Subcutaneous adipose tissue (tissue), 4 donors: ENCODE measurements around the gene PCNX2. TPM values are rescaled to one million over a fixed set of nuclear protein-coding genes. Genes with fewer than 3 reads are reported as not detected.

Experiments used
- CTCF ChIP-seq: fragments of 450-650 bp; IDR thresholded peaks from one replicate; pipeline ENCODE4 v1.5.1; 2016; ENCODE audit warnings: low read depth, mild to moderate bottlenecking, control low read depth, antibody characterized with exemption, moderate library complexity
- total RNA-seq, 4 donors: library from RNA; depleted of rRNA; stranded (reverse); fragments of >200 nt; gene quantifications; one replicate each; pipeline ENCODE4 v1.1.0, GENCODE V29; 2016

PCNX2 gene
- total RNA-seq, 4 donors from 2014 or later: 13.0 to 33.1 (median 18.4) TPM

- TF ChIP-seq CTCF: no peak
Measured at GRCh38 chr1:233293556-233294446, 1.7 kb downstream of the PCNX2 start.

- TF ChIP-seq CTCF: no peak
Measured at GRCh38 chr1:233290396-233291034, 5.0 kb downstream of the PCNX2 start.

GRCh38 chr1:233289676-233290075, 5.8 kb downstream of the PCNX2 start:
- TF ChIP-seq CTCF: no peak

GRCh38 chr1:233282582-233282886, 13.0 kb downstream of the PCNX2 start:
- TF ChIP-seq CTCF: no peak

- no peak for TF ChIP-seq CTCF
Measured at GRCh38 chr1:233281711-233282581, 13.6 kb downstream of the PCNX2 start.

GRCh38 chr1:233279971-233280370, 15.6 kb downstream of the PCNX2 start:
- TF ChIP-seq CTCF: no peak

GRCh38 chr1:233278631-233279030, 16.9 kb downstream of the PCNX2 start:
- TF ChIP-seq CTCF: no peak
